ENCODE measurements around the gene SRGAP1. TPM values are rescaled to one million over a fixed set of nuclear protein-coding genes. Genes with fewer than 3 reads are reported as not detected.

SRGAP1 gene
- total and polyA plus RNA-seq, 9 of the 15 experiments (the other 6 are each of a cell fraction or from before 2014, with no cell fraction given), result 0.01 to 0.13 (median 0.04) TPM; not detected in 3

DNA sequence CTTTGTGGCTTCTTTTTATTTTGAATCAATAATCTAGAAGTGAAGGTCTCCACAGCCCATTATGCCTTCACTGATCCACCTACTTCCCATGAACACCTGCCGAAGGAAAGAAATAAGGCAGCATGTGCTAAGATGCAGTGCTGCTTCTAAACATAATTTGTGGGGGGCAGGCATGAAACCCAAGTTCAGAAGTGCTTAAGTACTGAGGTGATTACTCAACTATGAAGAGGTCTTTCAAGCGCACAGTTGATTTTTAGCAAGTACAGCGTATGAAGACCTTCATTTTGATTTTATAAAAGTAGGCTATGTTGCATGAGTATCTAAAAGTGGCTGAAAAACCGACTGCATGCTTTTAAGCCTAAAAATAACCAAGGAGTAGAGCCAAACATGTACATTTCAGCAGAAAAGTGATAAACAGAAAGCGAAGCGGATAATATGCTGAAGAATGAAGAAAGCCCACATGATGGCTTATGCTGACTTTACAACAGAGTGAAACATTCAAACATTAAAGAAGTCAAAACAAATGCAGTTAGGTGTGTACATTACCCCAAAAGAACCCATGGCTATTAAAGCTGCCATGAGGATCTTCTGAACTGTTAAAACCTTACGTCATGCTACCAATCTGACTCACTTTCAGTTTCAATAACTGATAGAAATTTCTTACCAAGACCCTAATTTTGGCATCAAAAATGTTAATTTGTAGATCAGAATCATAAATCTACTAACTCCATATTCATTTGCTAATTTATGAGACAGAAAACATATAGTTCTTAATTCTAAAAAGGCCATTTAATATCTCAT is 348.3 kb downstream of the SRGAP1 start:
- H3K9me3 ChIP-seq (replicated peaks; ENCODE audit: control insufficient read depth, insufficient read depth, low read depth, low read length), result no peaks in the 10 kb centered on the region
- no peaks in the 10 kb centered on the region for H3K4me1 ChIP-seq (replicated peaks in 1 of 2; ENCODE audit: control insufficient read depth in 2 of 2, insufficient read depth in 2 of 2, low read length in 2 of 2)
- H3K27ac ChIP-seq (ENCODE audit: extremely low read depth, low read depth, low read length), result no peak overlapping the region
- H3K79me2 ChIP-seq (ENCODE audit: control insufficient read depth, insufficient read depth, low read length), result no peaks in the 10 kb centered on the region
- peaks cover 7% of the 10 kb centered on the region; the same call in 1 of the 3 replicates for H3K36me3 ChIP-seq (ENCODE audit: control insufficient read depth, insufficient read depth, low read length)
- no peak for DNase-seq (ENCODE audit: extremely low read depth in 1 of 4, low spot score in 3 of 4)
- H3K27me3 ChIP-seq (ENCODE audit: control insufficient read depth in 2 of 2, insufficient read depth in 2 of 2, low read length in 2 of 2), result no peaks in the 10 kb centered on the region
- ATAC-seq, result no peak
- in situ Hi-C loops (cut with MboI) (no loop called here), intact Hi-C loops (cut with micrococcal nuclease) (no loop called here)
- no peak overlapping the region for H2AFZ ChIP-seq (ENCODE audit: low read depth, low read length)
- TF ChIP-seq NR1H2 (CRISPR knock-in tag; IDR thresholded peaks at IDR 0.05) (no peak), ZNF707 (CRISPR knock-in tag; conservative IDR thresholded peaks at IDR 0.05) (no peak), MTA2 (IDR thresholded peaks at IDR 0.05; ENCODE audit: low read depth) (no peak), ZNF175 (CRISPR knock-in tag; IDR thresholded peaks at IDR 0.05; ENCODE audit: low read depth) (no peak), ZNF124 (CRISPR knock-in tag; IDR thresholded peaks at IDR 0.05) (no peak), ZNF263 (CRISPR knock-in tag; IDR thresholded peaks at IDR 0.05; ENCODE audit: borderline replicate concordance) (no peak)
- TF ChIP-seq, protein P1, sequence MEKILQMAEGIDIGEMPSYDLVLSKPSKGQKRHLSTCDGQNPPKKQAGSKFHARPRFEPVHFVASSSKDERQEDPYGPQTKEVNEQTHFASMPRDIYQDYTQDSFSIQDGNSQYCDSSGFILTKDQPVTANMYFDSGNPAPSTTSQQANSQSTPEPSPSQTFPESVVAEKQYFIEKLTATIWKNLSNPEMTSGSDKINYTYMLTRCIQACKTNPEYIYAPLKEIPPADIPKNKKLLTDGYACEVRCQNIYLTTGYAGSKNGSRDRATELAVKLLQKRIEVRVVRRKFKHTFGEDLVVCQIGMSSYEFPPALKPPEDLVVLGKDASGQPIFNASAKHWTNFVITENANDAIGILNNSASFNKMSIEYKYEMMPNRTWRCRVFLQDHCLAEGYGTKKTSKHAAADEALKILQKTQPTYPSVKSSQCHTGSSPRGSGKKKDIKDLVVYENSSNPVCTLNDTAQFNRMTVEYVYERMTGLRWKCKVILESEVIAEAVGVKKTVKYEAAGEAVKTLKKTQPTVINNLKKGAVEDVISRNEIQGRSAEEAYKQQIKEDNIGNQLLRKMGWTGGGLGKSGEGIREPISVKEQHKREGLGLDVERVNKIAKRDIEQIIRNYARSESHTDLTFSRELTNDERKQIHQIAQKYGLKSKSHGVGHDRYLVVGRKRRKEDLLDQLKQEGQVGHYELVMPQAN (IDR thresholded peaks at IDR 0.05; ENCODE audit: borderline replicate concordance), result no peak
- no peak overlapping the region for H3K4me3 ChIP-seq
- 76% methylated on average over 7 of the region's 7 CpGs for WGBS (ENCODE audit: insufficient coverage, low coverage, missing lambda C conversion rate)
- no peak overlapping the region for H3K9ac ChIP-seq (ENCODE audit: insufficient read depth in 1 of 2, low read depth in 2 of 2, low read length in 2 of 2)
- no peak overlapping the region for H3K4me2 ChIP-seq (ENCODE audit: insufficient read depth, low read length)
- H3K9me1 ChIP-seq (ENCODE audit: control insufficient read depth, insufficient read depth, low read length), result no peaks in the 10 kb centered on the region
- H4K20me1 ChIP-seq (replicated peaks; ENCODE audit: control insufficient read depth, insufficient read depth, low read length), result no peaks in the 10 kb centered on the region
- ChIA-PET POLR2A (no interaction called here), CTCF (ENCODE audit: low intra/inter-chr PET ratio) (no interaction called here)
- no peak for FAIRE-seq
- BruUV-seq (replicated peaks), result no TSS peak

All from K562 (cell line).